Inflammatory macrophage (primary cell): ENCODE results near the gene COA3.

Experiments used
- DNase-seq, 2 donors: peaks; one replicate each; pipeline ENCODE4 v3.0.0-alpha.2; 2020 to 2022

Gene COA3

GRCh38 chr17:42817866-42818265 is 19.4 kb upstream of the COA3 start:
- DNase-seq, result no peak

DNA sequence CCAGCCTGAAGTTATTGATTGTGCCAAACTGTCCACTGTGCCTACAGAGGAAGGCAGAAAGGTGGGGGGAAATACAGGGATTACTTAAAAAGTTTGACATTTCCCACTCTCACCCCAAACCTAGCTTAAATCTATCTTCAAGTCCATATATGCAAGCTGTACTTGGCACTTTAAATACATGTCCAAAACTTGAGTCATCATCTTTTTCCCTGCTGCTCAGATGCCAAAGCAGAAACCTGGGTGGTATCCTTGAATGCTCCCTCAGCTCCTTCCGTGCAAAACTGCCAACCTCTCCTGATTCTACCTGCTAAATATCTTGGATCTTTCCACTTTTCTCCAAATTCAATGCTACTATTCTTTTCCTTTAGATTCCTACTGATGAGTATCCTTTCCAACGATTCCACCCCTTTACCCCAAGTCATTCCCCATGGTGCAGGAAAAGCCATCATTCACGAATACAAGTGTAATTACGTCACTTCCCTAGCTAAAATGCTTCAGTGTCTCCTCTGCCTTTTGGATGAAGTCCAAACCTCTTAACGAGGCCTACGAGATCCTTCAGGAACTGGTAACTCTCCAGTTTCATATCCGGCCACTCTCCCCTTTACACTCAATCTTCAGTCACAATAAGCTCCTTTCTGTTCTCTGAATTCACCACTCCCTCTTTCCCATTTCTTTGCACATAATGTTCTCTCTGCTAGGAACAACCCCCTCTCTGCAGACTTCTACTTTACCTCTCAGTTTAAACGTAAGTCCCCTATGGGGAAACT is 16.3 kb upstream of the COA3 start:
- DNase-seq, result no peak

- DNase-seq, result peak in 1 of 2 donors; percentile 8
Measured at GRCh38 chr17:42809250-42809649, 10.7 kb upstream of the COA3 start.

DNA sequence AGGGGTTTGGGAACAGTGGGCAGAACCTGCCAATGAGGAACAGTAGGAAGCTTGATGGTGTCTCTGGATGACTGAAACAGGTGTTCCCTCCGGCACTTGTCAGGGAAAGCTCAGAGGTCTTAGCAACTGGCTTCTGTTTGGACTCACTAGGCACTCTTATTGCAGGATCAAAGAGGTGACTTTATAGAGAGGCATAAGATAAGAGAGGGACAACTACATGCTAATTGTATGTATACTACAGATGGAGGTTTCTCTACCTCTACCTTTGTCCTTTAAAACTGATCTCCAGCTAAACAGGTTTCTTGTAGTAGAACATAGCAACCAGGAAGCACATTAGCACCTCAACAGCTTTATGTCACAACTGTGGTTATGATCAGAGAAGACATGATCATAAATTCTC is 7.7 kb upstream of the COA3 start:
- no peak for DNase-seq

- DNase-seq, result no peak
Measured at GRCh38 chr17:42804918-42805367, 6.4 kb upstream of the COA3 start.

- no peak for DNase-seq
Measured at GRCh38 chr17:42803074-42803883, 4.8 kb upstream of the COA3 start.

GRCh38 chr17:42798011-42798382 is 507 bp downstream of the COA3 start:
- DNase-seq, result no peak

DNA sequence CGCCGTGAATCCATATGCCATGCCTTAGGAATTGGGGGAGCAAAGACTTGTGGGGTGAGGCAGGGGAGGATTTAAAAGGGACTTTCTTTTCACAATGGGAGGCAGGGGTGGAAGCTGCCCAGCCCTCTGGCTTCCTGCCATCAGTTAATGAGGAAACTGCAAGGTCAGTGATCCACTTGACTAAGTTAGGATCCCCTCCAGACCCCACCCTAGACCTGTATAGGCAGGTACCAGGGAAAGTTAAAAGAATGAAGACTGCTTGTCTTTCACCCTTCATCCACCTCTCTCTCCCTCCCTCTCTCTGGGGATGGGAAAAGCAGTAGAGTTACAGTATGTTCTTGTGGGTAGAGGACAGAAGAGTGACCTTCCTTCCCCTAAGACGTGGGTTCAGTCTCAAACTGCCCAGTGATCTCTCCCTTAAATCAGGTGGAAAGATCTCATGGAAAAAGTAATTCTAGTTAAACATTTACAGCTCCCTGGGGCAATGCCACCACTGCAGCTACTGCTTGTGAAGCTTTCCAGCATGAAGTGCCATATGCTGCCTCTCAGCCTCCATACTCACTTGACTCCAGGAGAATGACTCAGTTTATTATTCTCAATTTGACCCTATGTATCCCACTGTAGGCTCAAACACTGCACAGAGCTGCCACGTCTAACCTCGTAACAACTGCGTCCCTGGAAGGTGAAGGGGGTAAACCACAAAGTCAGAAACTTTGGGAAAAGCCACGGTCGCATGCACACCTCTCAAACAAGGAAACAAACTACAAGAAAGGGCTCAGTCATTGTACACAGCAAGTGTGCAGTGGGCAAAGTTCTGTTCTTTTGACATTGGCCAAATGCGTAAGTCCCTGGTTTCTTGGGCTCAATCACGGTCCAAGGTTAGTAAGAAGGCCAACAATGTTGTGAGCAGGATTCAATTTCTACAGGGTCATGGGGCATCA is 1.2 kb downstream of the COA3 start:
- DNase-seq, result no peak

GRCh38 chr17:42796066-42796758 is 2.3 kb downstream of the COA3 start:
- no peak for DNase-seq

DNA sequence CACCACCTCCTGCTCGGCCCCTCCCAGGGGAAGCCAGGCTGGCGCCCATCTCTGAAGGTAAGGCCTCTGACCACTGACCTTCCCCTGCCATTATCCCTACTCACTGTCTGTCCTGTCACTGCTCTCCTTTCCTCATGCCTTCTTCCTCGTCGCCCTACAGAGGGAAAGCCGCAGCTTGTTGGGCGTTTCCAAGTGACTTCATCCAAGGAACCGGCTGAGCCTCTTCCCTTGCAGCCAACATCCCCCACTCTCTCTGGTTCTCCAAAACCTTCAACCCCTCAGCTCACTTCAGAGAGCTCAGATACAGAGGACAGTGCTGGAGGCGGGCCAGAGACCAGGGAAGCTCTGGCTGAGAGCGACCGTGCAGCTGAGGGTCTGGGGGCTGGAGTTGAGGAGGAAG is 3.0 kb downstream of the COA3 start:
- no peak for DNase-seq

GRCh38 chr17:42795061-42795460 is 3.4 kb downstream of the COA3 start:
- DNase-seq, result no peak

- no peak for DNase-seq
Measured at GRCh38 chr17:42792545-42792944, 6.0 kb downstream of the COA3 start.

- no peak for DNase-seq
Measured at GRCh38 chr17:42791948-42792347, 6.6 kb downstream of the COA3 start.

DNA sequence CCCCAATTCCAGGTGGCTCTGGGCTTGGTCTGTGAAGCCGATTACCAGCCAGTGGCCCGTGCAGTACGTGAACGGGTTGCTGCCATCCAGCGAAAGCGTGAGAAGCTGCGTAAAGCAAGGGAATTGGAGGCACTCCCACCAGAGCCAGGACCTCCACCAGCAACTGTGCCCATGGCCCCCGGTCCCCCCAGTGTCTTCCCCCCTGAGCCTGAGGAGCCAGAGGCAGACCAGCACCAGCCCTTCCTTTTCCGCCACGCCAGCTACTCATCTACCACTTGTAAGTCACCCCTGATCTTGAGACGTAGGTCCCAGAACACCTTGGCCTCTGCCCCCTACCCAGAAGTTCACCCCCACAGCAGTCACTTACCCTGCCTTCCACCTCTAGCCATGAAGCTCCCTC is 11.2 kb downstream of the COA3 start:
- DNase-seq, result no peak

DNA sequence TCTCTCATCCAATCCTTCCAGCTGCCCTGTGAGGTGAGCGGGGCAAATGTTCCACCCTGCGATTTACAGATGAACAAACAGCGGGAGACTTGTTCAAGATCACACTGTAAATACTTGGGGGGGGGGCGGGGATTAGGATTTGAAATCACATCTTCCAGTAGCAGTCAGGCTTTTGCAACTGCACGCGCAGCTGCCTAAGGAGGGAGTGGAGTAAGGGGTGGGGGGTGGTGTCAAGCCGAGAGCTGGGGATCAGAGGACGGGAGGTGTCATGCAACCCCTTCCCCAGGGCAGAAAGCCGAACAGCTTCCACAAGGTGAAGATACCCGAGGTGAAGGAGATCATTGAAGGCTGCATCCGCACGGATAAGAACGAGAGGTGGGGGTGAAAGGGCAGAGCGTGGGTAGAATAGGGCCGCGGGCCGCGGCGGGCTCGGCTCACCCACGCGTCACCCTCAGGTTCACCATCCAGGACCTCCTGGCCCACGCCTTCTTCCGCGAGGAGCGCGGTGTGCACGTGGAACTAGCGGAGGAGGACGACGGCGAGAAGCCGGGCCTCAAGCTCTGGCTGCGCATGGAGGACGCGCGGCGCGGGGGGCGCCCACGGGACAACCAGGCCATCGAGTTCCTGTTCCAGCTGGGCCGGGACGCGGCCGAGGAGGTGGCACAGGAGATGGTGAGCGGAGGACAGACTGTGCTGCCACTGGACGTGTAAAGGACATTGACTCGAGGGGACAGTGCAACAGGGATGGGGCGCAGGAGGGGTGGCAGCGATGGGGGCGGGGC is 13.5 kb downstream of the COA3 start:
- peak; percentile 33 to 68 for DNase-seq

DNA sequence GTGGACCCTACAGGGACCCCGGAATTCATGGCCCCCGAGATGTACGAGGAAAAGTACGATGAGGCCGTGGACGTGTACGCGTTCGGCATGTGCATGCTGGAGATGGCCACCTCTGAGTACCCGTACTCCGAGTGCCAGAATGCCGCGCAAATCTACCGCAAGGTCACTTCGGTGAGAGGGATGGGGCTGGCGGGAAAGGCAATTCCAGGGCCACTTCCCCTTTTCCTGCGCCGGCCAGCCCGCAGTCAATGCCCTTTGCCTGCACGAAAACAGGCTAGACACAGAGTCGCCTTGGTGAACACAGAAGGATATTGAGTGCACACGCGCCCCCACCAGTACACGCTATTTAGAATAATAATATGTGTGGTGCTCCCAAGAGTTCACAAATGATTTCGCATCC is 14.1 kb downstream of the COA3 start:
- peak in 1 of 2 donors; percentile 51 for DNase-seq

GRCh38 chr17:42783791-42784138 is 14.7 kb downstream of the COA3 start:
- no peak for DNase-seq

DNA sequence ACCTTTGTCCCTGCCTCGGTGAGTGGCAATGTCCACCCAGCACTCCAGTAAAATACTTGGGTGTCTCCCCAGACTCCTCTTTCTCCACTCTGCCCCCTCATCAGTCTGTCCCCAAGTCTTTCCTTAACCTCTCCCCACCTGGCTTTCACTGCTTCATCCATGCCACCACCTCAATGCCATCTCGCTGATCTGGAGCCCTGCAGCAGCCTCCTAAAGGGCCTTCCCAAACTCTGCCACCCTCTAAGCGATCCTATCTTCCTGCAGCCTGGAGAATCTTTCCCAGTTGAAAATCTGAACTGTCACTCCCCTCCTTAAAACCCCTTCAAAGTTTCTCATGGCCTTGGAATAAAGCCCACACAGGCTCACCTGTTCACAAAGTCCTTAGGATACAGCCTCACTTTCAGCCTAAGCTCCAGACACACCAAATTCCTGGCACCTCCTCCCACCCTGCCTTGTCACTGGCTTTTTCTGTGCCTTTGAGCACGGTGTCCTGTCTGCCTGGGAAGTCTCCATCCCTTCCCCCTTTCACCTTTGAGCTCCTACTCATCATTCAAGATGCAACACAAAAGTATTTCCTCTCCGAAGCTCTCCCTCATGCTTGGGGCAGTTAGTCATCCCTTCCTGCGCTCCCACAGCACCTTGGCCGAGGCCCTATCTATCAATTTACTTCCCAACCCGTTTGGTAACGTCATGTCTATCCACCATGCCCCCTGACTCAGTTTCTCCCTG is 15.3 kb downstream of the COA3 start:
- no peak for DNase-seq

DNA sequence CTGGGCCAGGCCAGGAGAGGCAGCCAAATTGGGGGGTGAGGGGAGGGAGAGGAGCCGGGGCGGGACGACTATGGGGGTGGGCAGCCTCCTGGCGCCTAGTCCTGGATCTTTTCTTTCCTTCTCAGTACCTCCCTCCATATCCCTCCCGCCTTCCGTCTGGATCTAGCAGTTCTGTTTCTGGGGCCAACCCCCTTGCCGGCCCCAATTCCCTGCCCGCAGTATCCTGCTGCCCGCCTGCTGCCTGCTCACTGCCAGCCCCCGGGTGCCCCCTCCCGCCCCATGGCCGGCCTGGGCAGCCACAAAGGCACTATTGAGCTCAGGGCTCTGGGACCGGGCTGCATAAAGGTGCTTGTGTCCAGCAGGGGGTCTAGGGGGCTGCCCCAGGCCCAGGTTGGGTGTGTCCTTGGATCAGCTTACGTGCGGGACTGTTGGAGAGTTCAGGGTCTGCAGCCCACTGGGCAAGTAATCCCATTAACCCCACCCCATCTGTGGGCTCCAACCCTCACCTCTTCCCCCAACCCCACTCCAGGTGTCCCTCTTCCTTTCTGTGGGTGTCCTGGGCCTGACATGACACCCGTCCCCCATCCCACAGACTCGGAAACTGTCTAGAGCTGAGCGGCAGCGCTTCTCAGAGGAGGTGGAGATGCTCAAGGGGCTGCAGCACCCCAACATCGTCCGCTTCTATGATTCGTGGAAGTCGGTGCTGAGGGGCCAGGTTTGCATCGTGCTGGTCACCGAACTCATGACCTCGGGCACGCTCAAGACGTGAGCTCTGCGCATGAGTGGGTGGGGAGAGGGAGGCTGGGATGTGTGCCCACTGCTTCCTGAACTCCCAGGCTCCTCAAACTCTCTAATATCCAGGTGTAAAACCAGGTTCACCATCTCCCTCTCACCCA is 16.1 kb downstream of the COA3 start:
- no peak for DNase-seq
